C4-2B (cell line): ENCODE results near the gene NR1I3.

ENCODE experiments used
- H3K27ac ChIP-seq: fragments of 450-650 bp; 2 replicates; pipeline ENCODE4 v1.5.1; 2017
- CTCF ChIP-seq: fragments of 450-650 bp; conservative IDR thresholded peaks from 2 replicates; pipeline ENCODE4 v1.5.1; 2017; ENCODE audit warnings: mild to moderate bottlenecking
- ZFX ChIP-seq: fragments of 450-650 bp; IDR thresholded peaks from 2 replicates; pipeline ENCODE4 v1.6.1; 2017

NR1I3 gene

GRCh38 chr1:161223805-161224694 lies 14.0 kb downstream of the NR1I3 start:
- TF ChIP-seq ZFX (no peak), CTCF (no peak)
- H3K27ac ChIP-seq: no peak overlapping the region

- no peak overlapping the region for H3K27ac ChIP-seq
- TF ChIP-seq CTCF (no peak), ZFX (no peak)
Observed at GRCh38 chr1:161222175-161223019, 15.6 kb downstream of the NR1I3 start.

GRCh38 chr1:161220002-161220401 lies 18.0 kb downstream of the NR1I3 start:
- no peak overlapping the region for H3K27ac ChIP-seq
- TF ChIP-seq ZFX (no peak), CTCF (no peak)

- TF ChIP-seq ZFX (no peak), CTCF (no peak)
- H3K27ac ChIP-seq: no peak overlapping the region
Observed at GRCh38 chr1:161219078-161219892, 18.7 kb downstream of the NR1I3 start.

- H3K27ac ChIP-seq: no peak overlapping the region
- TF ChIP-seq ZFX (no peak), CTCF (no peak)
Observed at GRCh38 chr1:161218301-161219077, 19.5 kb downstream of the NR1I3 start.

GRCh38 chr1:161217831-161218230 lies 20.2 kb downstream of the NR1I3 start:
- TF ChIP-seq ZFX: no peak
- no peak for TF ChIP-seq CTCF
- no peak overlapping the region for H3K27ac ChIP-seq
